Fibroblast of skin of abdomen (primary cell): ENCODE results near the gene NBAS.
"Not testable (repeated sequence)": the region's sequence is repeated elsewhere in the genome, so short reads cannot be mapped to it uniquely, and the experiment has no call there.

Source experiments
- DNase-seq: peaks from one replicate; pipeline ENCODE4 v3.0.0-alpha.2; 2013

The NBAS gene

DNA sequence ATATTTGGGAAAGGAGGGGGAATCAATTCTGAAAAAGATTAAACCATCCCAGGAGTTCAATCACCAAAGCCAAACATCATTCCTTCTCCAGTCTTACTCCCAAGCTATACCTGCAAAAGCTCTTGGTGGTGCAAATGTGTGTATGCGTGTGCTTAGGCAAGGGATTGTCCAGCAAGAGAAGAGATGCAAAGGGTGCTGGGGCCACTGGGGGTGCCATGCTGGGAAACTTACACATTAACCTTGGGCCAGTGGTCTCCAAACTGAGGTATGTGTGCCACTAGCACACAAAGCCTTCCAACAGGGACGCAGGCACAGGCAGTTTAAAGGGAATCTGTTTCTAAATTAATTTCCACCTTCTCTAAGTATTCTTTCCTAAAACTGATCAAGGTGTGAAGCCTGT lies 307.9 kb downstream of the NBAS start:
- no peak for DNase-seq

DNA sequence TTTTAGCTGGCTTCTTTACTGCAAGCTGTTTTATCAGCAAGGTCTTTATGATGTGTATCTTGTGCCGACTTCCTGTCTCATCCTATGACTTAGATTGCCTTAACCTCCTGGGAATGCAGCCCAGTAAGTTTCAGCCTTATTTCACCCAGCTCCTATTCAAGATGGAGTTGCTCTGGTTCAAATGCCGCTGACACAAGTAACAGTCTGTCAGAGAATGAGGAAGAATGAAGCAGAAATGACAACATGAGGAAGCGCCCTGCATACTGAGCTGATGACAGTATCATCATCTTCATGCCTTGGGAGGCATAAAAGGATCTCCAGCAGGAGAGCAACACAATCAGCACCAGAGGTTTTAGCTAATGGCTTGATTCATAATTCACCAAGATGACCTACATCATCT lies 309.4 kb downstream of the NBAS start:
- no peak for DNase-seq

DNA sequence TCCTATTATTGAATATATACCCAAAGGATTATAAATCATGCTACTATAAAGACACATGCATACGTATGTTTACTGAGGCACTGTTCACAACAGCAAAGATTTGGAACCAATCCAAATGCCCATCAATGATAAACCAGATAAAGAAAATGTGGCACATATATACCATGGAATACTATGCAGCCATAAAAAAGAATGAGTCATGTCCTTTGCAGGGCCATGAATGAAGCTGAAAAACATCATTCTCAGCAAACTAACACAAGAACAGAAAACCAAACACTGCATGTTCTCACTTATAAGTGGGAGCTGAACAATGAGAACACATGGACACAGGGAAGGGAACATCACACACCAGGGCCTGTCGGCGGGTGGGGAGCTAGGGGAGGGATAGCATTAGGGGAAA lies 310.2 kb downstream of the NBAS start:
- DNase-seq = not testable (repeated sequence)

DNA sequence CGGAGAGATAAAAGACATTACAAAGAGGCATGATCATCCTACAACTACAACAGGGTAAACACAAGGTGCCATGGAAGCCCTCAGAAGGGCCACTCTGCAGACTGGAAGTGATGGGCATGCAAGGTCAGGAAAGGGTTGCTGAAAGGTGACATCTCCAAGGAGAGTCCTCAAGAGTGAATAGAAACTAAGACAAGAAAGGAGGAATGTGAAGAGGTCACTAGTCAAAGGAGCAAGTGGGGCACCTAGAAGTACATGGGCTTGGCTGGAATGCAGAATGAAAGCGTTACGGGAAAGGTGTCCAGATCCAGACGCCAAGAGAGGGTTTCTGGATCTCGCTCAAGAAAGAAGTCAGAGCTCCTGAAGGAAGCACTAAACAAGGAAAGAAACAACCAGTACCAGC lies 314.3 kb downstream of the NBAS start:
- DNase-seq = no peak

DNA sequence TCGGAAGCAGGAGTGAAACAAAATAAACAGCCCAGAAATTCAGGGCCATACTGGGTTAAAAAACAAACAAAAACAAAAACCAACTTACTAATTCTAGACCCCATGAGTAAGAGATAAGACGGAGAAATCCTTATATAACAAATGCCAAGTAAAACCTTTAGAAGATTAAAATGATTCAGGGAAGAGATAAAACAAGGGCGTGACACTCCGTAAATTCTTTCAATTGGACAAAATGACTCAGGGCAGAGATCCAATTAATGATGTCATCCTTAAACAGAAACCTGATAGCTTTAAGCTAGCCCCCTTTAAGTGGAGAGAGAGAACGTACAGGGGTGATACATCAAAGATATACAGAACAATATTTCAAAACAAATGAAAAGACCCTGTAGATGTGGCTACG lies 317.4 kb downstream of the NBAS start:
- DNase-seq = peak; percentile 19

DNA sequence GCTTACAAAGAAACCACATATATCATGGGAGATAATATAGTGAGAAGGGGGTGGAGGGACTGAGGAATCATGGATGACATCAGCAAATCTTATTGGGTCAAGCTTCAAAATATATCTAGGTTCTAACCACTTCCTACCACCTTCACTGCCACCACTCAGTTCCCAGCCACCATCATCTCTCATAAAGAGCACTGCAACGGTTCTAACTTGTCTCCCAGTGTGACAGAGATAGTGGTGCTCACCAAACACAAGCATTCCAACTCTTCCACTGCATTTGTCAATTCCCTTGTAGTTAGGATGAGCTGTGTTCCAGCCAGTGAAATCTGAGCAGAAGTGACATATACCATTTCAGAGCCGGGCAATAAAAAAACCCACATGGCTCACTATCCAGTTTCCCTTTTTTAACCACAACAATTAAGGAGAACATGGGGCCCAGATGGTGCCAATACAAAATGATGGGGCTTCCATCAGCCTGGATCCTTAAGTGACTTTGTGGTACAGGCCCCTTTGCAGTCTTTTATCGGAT lies 318.1 kb downstream of the NBAS start:
- peak; percentile 16 for DNase-seq

DNA sequence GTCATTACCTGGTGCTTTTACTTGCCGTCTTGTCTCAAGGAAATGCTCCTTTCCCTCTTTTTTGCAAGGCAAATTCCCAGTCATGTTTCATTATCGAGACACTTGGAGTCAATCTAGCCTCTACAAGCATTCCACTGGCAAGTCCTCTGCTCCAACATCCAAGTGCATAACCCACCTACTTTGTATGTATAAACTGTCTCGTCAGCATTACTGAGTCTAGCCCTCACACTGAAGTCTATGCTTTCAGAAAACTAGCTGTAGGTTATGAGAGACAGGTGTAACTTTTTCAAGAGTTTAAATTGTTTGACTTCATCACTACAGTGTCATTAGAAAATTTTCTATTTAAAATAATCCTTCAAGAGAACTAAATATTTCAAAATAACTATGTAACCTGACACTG lies 319.2 kb downstream of the NBAS start:
- DNase-seq = no peak

DNA sequence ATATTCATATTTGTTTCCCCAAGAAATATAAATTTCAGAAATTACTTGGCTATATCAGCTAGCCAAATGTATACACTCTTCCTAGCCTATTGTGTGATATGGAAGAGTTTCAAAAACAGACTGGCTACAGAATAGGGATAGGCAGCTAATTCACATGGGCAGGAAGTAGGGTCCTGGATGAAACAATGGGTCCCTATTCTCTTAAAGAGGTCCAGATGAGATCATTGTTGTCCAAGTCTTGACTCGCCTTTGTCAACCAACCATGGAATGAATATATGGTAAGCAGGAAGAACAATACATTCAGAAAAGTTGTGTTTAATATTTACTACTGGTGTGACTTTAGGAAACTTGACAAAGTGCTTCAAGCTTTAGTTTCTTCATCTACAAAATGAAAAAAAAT lies 319.9 kb downstream of the NBAS start:
- no peak for DNase-seq

DNA sequence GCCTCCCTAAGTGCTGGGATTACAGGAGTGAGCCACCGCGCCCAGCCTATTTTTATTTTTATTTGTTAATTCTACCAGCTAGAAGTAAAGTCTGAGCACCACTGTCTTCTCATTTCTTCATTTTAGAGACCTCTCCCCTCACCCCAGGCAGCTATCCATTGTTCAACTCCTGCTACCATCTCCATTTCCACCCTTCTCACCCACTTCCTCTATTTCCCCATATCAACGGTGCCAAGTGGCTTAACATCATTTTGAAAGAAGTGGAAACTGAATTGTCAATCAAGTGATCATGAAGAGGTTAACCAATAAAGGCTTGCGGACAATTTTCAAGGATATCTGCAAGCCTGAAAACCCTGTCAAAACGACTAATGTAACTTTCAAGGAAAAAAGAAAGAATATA lies 323.1 kb downstream of the NBAS start:
- no peak for DNase-seq

DNA sequence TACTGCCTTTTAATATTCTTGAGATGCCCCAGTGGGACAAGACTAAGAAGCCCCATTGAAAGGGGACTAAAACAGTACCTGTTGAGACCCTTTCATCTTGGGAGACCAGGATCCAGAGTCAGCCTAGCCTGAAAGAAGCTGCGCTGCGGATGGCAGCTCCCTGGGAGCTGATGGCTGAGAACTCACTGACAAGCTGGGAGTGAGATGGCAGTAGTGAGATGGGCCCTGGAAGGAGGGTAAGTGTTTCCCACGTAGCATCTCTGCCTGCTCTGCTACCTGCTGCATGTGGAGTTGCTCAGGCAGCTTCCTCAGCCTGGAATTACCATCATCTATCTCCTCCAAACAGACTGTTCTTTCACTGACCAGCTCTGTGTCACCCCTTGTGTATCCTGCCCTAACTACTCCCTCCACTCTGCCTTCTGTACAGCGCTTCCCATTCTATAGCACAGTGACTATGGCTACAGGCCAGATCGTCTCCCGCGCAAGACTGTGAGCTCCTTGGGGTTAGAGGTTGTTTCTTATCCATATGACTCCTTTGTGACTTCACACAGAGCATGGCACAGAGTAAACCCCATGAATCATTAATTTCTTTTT lies 330.4 kb downstream of the NBAS start:
- DNase-seq = no peak

DNA sequence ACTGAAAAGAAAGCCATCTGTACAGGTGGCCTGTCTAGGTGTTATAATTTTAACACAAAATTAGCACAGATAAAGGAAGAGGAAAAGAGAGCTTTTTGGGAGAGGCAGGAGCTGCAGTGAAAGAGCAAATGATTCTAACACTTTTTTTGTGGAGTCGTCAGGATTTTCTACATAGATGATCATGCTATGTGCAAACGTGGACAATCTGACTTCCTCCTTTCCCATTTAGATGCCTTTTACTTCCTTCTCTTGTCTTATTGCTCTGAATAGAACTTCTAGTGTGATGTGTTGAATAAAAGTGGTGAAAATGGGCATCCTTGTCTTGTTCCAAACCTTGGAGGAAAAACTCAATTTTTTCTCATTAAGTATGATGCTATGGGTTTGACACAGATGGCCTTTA lies 334.5 kb downstream of the NBAS start:
- DNase-seq = no peak

DNA sequence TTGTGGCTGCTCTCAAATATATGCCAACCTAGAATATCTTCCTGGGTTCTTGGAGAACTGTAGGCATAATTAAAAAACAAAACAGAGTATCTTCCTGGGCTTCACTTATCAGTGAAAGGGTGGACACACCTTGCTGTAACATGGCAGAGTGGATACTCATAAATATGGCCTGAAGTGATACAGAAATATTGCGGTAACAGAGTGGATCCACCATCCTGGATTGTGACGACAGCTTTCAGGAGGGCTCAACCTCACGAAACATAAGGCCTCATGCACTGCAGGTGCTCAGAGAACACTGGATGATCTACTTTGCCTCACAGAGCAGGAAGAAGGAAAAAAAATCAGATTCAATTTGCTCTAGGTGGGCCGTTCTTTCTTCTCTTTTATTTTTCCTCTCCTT lies 336.0 kb downstream of the NBAS start:
- no peak for DNase-seq

DNA sequence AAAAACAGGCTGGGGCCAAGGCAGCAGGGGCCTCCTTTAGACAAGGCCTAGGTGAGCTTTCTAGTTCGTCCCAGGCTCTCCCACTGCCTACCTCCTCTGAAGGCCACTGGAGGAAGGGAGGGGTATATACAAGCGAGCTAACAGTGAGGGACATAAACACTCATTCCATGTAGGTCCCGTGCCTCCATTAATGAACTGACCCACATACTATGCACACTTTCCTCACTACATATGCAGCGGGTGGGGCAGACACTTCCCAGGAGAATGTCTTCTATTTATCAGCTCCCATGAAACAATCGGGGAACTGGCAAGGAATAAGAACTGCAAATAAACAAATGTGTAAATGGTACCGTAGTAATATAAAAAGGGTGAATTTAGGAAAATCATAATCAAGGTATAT lies 336.5 kb downstream of the NBAS start:
- DNase-seq = no peak

DNA sequence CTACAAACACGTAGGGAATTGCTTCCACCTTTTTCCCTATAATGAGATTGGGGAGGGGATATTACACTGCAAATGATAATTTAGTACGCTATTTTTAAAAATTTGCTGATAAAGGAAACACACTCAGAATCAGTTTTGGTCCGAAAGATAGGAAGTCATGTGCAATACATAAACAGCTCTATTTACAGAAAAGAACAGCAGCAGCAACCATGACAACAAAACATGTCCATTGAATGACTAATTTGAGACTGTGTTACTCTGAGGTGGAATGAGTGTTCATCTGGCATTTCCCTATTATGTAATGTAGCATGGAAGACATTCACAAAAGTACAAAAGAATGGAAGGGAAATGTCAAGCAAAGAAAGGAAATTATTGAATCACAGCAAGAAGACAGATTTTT lies 337.2 kb downstream of the NBAS start:
- peak; percentile 69 for DNase-seq

DNA sequence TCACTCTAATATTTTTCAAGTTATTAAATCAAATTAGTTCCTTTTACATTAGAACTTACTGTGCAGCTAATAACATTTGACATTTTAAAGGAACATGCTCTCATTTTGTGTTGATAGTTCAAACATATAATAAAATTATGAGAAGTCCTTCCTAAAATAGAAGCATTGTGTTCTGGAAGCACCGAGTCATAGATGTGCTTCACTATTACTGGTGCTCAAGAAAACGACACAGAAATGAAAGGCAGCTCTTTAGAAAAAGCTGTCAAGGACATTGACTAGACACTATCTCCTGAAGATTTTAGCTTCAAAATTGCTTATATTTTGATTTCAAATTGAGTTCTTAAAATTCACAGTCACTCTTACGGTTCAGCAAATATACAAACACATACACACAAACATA lies 338.3 kb downstream of the NBAS start:
- DNase-seq = no peak

DNA sequence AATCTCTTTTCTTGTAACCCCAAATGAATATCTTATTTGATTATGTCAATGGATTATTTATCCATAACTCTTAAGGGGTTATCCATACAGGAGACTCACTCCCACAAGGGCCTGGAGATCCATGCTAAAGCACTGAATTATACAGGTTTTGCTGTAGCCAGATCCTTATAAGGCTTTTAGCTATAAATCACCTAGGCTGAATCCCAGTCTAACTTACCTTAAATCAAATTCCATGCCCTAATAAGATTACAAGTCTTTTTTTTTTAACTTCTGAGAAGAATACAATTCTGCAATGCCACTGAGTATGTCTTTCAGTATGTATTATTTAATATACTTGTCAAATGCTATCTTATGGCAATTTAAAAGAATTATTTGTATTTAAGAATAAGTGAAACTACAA lies 340.5 kb downstream of the NBAS start:
- DNase-seq = no peak

DNA sequence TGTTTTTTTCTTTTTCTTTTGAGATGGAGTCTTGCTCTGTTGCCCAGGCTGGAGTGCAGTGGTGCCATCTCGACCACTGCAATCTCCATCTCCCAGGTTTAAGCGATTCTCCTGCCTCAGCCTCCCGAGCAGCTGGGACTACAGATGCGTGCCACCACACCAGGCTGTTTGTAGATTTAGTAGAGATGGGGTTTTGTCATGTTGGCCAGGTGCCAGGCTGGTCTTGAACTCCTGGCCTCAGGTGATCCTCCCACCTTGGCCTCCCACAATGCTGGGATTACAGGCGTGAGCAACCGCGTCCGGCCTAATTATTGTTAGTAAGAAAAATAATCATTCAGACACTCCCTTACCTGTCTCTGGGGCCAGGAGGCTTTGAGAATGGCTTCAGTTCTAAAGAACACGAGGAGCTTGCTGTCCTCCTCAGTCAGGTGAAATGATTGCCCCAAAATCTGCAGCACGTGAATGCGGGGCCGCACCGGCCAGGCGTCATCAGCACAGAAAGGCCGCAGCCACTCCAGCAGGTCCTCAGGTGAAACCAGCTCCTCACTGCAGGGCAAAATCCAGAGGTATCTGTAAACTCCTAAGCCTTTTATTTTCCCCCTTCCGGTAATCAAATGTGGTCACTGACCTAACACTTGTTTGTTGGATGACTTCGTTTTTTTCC lies 342.6 kb downstream of the NBAS start:
- no peak for DNase-seq

DNA sequence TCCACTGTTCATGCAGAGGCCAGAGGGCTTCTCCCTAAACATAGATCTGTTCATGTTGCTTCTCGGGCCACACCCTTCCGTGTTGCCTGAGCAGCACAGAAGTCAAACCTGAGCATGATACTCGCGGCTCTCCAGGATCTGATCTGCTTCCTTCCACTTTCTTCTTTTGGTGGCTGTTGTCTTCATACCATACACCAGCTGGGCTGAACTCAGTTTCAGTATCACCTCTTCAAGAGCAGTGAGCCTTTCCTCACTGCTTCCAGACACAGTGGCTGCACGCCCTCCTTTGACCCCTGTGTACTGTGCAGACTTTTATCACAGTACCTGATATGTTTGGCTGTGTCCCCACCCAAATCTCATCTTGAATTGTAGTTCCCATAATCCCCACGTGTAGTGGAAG lies 348.9 kb downstream of the NBAS start:
- no peak for DNase-seq

DNA sequence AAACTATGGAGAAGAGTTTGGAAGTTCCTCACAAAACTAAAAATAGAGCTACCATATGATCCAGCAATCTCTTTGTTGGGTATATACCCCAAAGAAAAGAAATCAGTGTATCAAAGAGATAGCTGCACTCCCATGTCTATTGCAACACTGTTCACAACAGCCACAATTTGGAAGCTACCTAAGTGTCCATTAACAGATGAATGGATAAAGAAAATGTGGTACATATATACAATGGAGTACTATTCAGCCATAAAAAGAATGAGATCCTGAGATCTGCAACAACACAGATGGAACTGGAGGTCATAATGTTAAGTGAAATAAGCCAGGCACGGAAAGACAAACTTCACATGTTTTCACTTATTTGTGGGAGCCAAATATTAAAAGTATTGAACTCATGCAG lies 350.6 kb downstream of the NBAS start:
- not testable (repeated sequence) for DNase-seq

DNA sequence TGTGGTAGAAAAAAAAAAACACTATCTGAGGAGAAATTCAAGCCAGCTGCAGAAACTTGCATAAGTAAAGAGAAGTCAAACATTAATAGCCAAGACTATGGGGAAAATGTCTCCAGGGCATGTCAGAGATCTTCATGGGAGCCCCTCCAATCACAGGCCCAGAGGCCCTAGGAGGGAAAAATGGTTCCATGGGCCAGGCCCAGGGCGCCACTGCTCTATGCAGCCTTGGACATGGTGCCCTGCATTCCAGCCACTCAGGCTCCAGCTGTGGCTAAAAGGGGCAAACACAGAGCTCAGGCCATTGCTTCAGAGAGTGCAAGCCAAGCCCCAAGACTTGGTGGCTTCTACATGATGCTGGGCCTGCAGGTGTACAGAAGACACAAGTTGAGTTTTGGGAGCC lies 354.7 kb downstream of the NBAS start:
- no peak for DNase-seq

DNA sequence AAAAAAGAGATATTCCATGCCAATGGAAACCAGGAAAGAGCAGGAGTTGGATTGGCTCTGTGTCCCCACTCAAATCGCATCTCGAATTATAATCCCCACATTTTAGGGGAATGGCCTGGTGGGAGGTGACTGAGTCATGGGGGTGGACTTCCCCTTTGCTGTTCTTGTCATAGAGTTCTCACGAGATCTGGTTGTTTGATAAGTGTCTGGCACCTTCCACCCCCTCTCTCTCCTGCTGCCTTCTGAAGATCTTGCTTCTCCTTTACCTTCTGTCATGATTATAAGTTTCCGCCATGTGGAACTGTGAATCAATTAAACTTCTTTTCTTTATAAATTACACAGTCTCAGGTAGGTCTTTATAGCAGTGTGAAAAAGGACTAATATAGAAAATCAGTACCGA lies 355.6 kb downstream of the NBAS start:
- no peak for DNase-seq

DNA sequence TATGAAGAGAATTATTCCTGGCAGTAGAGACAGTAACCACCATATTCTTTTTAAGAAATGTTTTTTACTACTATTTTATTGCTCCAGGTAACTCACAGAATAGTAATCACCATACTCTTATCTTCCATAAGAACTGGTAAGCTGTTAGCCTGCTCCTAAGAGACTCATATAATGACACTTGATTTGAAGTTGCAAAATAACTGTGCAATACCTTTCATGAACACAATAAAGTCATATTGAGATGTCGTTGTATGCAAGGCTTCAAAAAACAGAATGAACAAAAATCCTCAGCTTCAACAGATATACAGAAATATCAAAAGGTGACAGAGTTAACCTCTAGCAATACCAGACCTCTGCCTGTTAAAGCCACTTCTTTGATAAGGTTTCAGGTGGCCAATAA lies 360.1 kb downstream of the NBAS start:
- DNase-seq = no peak

DNA sequence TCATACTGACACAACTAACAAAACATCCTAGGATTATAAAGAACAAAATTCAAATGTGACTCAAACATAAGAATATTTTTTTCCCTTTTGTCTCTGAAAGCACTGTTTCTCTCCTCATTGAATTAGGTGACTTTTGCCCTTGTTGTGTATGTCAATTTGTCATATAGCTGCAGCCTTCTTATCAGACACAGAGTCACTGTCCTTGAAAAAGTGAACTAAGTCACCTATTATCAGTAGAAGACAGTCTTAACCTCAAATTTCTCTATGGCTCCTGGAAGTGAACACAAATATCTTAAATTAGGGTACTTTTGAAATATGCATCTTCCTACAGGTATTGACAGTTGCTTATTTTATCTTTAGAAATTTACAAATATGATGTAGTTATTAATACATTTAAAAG lies 360.6 kb downstream of the NBAS start:
- no peak for DNase-seq

DNA sequence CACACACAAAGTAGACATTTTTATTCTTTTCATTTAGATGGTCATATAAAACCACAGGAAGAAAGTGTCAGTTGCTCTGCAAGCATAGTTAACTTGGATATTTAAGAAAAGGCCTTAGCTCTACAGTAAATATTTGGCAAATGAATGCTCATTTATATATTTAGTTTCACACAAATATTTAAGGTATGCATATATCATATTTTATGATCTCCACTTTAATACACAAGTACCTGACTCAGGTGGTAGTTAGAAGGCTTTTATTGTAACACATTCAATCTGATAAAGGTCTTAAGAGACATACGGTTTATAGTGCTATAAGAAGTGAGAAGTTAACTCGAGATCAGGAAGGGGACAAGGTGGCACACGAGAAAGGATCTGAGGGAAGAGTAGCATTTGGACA lies 363.1 kb downstream of the NBAS start:
- DNase-seq = no peak

DNA sequence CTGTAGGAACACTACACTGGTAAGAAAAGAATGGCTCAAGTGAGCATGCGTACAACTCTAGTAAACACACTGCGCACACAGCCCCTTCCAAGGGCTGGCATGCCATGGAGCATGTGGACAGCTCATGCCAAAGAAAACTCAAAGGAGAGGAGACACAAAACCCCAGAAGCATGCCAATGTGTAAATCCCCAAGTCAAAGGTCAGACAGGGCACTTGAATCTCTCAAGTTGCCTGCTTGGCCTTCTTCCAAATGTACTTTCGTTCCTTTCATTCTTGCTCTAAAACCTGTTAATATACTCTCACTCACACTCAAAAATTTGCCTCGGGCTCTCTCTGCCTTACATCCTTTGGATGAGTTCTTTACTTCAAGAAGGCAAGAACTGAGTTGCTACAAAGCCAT lies 365.3 kb downstream of the NBAS start:
- DNase-seq = no peak
